ENCODE data around the gene MACROH2A1. TPM values are rescaled to one million over a fixed set of nuclear protein-coding genes. Genes with fewer than 3 reads are reported as not detected.

The MACROH2A1 gene
- total and polyA plus RNA-seq, 2 donors (not counting 1 experiment from before 2014, with no cell fraction given) = 95.6 to 191 TPM

- H3K27me3 ChIP-seq (ENCODE audit: control insufficient read depth, insufficient read depth, low read length) = no peaks in the 10 kb centered on the region
- no peaks in the 10 kb centered on the region for H3K79me2 ChIP-seq (ENCODE audit: control insufficient read depth, insufficient read depth, low read length)
- DNase-seq (ENCODE audit: low read depth in 2 of 2) = no peak
Measured at GRCh38 chr5:135319928-135320606, 79.0 kb downstream of the MACROH2A1 start.

GRCh38 chr5:135319458-135319857 lies 79.6 kb downstream of the MACROH2A1 start:
- H3K27me3 ChIP-seq (ENCODE audit: control insufficient read depth, insufficient read depth, low read length) = no peaks in the 10 kb centered on the region
- no peaks in the 10 kb centered on the region for H4K20me1 ChIP-seq (ENCODE audit: control insufficient read depth, extremely low read depth, insufficient read depth, low read length)
- no peaks in the 10 kb centered on the region for H3K4me1 ChIP-seq (ENCODE audit: control insufficient read depth, extremely low read depth, insufficient read depth, low read length)
- H2AFZ ChIP-seq (ENCODE audit: low read length) = no peak overlapping the region
- no peaks in the 10 kb centered on the region for H3K36me3 ChIP-seq (ENCODE audit: control insufficient read depth, insufficient read depth, low read length)
- H3K27ac ChIP-seq (ENCODE audit: insufficient read depth, low read length) = no peak overlapping the region
- H3K9ac ChIP-seq (ENCODE audit: insufficient read depth, low read length) = no peak overlapping the region
- no peak overlapping the region for H3K4me2 ChIP-seq (ENCODE audit: extremely low read depth, insufficient read depth, low read length)
- no peak for DNase-seq (ENCODE audit: low read depth in 2 of 2)
- no peaks in the 10 kb centered on the region for H3K79me2 ChIP-seq (ENCODE audit: control insufficient read depth, insufficient read depth, low read length)
- no peaks in the 10 kb centered on the region for H3K9me3 ChIP-seq (ENCODE audit: control insufficient read depth, insufficient read depth, low read depth, low read length)
- TF ChIP-seq CTCF (conservative IDR thresholded peaks at IDR 0.05 in 1 of 2, IDR thresholded peaks at IDR 0.05 in 1 of 2; ENCODE audit: low read depth in 1 of 2, low read length in 2 of 2) (no peak), EZH2 (IDR thresholded peaks at IDR 0.05; ENCODE audit: low read length, missing control alignments) (no peak)
- H3K4me3 ChIP-seq (replicated peaks in 1 of 4; ENCODE audit: control extremely low read depth in 1 of 4, insufficient read depth in 1 of 4, low read depth in 3 of 4, low read length in 4 of 4) = no peak overlapping the region

More at GRCh38 chr5:135319928-135320606, 79.0 kb downstream of the MACROH2A1 start:
- TF ChIP-seq CTCF (conservative IDR thresholded peaks at IDR 0.05 in 1 of 2, IDR thresholded peaks at IDR 0.05 in 1 of 2; ENCODE audit: low read depth in 1 of 2, low read length in 2 of 2) (no peak), EZH2 (IDR thresholded peaks at IDR 0.05; ENCODE audit: low read length, missing control alignments) (no peak)
- Histone ChIP-seq H2AFZ (ENCODE audit: low read length) (no peak overlapping the region), H3K36me3 (ENCODE audit: control insufficient read depth, insufficient read depth, low read length) (no peaks in the 10 kb centered on the region), H3K27ac (ENCODE audit: insufficient read depth, low read length) (no peak overlapping the region), H3K9me3 (ENCODE audit: control insufficient read depth, insufficient read depth, low read depth, low read length) (no peaks in the 10 kb centered on the region), H3K4me2 (ENCODE audit: extremely low read depth, insufficient read depth, low read length) (no peak overlapping the region), H3K4me1 (ENCODE audit: control insufficient read depth, extremely low read depth, insufficient read depth, low read length) (no peaks in the 10 kb centered on the region), H3K9ac (ENCODE audit: insufficient read depth, low read length) (no peak overlapping the region), H4K20me1 (ENCODE audit: control insufficient read depth, extremely low read depth, insufficient read depth, low read length) (no peaks in the 10 kb centered on the region), H3K4me3 (replicated peaks in 1 of 4; ENCODE audit: control extremely low read depth in 1 of 4, insufficient read depth in 1 of 4, low read depth in 3 of 4, low read length in 4 of 4) (no peak overlapping the region)

GRCh38 chr5:135318924-135319323 lies 80.1 kb downstream of the MACROH2A1 start:
- H3K4me3 ChIP-seq (replicated peaks in 1 of 4; ENCODE audit: control extremely low read depth in 1 of 4, insufficient read depth in 1 of 4, low read depth in 3 of 4, low read length in 4 of 4) = no peak overlapping the region
- H2AFZ ChIP-seq (ENCODE audit: low read length) = no peak overlapping the region
- no peak overlapping the region for H3K4me2 ChIP-seq (ENCODE audit: extremely low read depth, insufficient read depth, low read length)

More at GRCh38 chr5:135318924-135319323, 80.1 kb downstream of the MACROH2A1 start:
- no peaks in the 10 kb centered on the region for H3K27me3 ChIP-seq (ENCODE audit: control insufficient read depth, insufficient read depth, low read length)
- DNase-seq (ENCODE audit: low read depth in 2 of 2) = no peak
- no peaks in the 10 kb centered on the region for H3K9me3 ChIP-seq (ENCODE audit: control insufficient read depth, insufficient read depth, low read depth, low read length)
- no peaks in the 10 kb centered on the region for H3K36me3 ChIP-seq (ENCODE audit: control insufficient read depth, insufficient read depth, low read length)
- no peak for TF ChIP-seq EZH2 (IDR thresholded peaks at IDR 0.05; ENCODE audit: low read length, missing control alignments)
- no peak for TF ChIP-seq CTCF (conservative IDR thresholded peaks at IDR 0.05 in 1 of 2, IDR thresholded peaks at IDR 0.05 in 1 of 2; ENCODE audit: low read depth in 1 of 2, low read length in 2 of 2)
- H3K27ac ChIP-seq (ENCODE audit: insufficient read depth, low read length) = no peak overlapping the region
- no peaks in the 10 kb centered on the region for H4K20me1 ChIP-seq (ENCODE audit: control insufficient read depth, extremely low read depth, insufficient read depth, low read length)
- no peaks in the 10 kb centered on the region for H3K4me1 ChIP-seq (ENCODE audit: control insufficient read depth, extremely low read depth, insufficient read depth, low read length)
- no peak overlapping the region for H3K9ac ChIP-seq (ENCODE audit: insufficient read depth, low read length)
- H3K79me2 ChIP-seq (ENCODE audit: control insufficient read depth, insufficient read depth, low read length) = no peaks in the 10 kb centered on the region
